ENCODE measurements around the gene PCNT. TPM values are rescaled to one million over a fixed set of nuclear protein-coding genes. Genes with fewer than 3 reads are reported as not detected.

The PCNT gene
- total RNA-seq, 1 donor from 2014 or later = 41.9 TPM

- ATAC-seq (no peak), DNase-seq (ENCODE audit: low spot score) (no peak)
- intact Hi-C loops (cut with DNase I) = no loop called here
Observed at GRCh38 chr21:46478910-46479309, 155.0 kb downstream of the PCNT start.

GRCh38 chr21:46480466-46480865 is 156.5 kb downstream of the PCNT start:
- DNase-seq (ENCODE audit: low spot score) (no peak), ATAC-seq (no peak)
- intact Hi-C loops (cut with DNase I) = no loop called here

GRCh38 chr21:46482225-46482845 is 158.4 kb downstream of the PCNT start:
- DNase-seq (ENCODE audit: low spot score) (no peak), ATAC-seq (no peak)

DNA sequence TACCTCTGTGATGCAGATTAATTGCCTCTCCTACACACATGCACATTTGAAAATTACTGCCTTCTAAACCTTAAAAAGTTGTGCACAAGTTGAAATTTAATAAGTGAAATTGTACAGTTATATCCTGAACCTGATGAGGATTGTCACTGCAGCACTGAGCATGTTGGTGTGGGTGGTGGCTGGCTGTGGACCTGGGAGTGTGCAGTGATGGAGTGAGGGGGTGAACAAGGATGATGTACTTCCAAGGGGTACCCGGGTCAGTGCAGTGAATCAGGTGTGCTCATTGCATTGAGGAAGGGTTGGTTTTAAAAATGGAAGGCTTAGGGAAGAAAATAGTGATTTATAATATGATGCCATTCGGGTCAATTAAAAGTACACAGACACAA is 158.9 kb downstream of the PCNT start:
- intact Hi-C loops (cut with DNase I) = no loop called here
- ATAC-seq = no peak

More at GRCh38 chr21:46482225-46482845, 158.4 kb downstream of the PCNT start:
- intact Hi-C loops (cut with DNase I) = no loop called here

DNA sequence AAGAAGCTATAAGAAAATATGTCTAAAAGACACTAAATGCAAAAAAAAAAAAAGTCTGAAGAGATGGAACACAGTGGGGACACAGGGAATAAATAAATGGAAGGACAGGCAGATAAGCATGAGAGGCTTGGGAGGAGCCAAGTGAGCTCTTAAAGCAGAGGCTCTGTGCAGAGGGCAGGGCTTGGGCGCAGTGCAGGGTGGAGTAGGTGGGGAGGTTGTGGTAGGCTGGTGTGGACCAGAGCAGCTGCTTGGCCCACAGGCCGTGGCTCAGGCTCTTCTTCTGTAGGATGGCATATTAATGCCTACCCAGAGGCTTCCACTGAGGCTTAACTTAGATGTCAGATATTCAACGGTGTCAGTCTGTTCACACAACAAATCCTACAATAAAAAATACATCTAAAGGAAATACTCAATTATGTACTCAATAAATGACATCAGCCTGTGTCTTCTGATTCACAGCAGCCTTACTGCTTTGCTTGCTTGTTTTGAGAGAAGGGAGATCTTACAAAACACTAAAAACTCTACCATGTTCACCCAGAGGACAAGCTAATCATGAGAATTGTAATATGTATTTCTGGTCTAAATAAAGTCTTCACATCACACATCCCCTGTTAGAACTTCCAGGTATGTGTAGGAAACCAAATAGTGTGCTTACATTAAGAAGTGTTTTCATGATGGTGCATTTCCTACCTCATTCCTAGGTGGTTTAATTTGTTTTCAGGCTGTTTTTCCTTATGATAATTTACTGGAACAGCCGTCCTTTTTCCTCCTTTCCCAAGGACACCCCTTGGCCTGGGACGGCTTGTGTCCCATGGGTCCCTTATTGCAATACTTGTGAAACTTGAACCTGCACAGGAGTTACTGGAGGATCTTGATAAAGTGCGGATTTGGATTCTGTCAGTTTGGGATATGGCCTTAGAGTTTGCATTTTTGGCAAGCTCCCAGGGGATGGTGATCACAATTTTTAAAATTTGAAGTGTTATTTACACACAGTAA is 159.6 kb downstream of the PCNT start:
- intact Hi-C loops (cut with DNase I) = no loop called here
- ATAC-seq = no peak

More for the DNA sequence above, 158.9 kb downstream of the PCNT start:
- no peak for DNase-seq (ENCODE audit: low spot score)

DNA sequence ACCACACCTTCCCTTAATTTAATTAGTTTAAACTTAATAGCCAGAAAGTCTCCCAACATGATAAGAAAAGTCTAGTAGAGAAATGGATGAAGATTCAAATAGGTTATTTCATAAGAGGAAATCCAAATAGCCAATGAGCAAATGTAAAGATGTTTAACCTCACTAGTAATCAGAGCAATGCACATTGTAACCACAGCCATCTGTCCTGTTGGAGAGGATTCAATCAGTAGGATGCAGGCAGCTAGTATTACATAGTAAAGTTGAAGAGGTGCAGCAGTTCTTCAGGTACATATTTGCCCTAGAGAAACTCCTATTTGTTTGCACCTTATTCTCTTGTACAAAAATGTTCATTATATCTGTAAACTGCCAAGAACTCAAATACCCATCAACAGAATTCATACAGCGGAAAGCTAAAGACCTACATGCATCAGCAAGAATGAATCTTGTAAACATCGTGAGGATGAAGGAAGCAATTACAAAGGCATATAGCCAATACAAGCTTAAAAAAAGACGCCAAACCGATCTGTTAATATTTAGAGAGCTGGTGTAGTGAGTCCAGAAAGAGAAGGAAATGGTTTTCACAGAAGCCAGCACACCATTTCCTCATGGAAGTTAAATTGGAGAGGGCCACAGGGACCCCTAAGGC is 162.6 kb downstream of the PCNT start:
- DNase-seq (ENCODE audit: low spot score) (no peak), ATAC-seq (no peak)
- intact Hi-C loops (cut with DNase I) = no loop called here

More for the DNA sequence above, 159.6 kb downstream of the PCNT start:
- no peak for DNase-seq (ENCODE audit: low spot score)

GRCh38 chr21:46489162-46489663 is 165.3 kb downstream of the PCNT start:
- DNase-seq (ENCODE audit: low spot score) = no peak
- no peak for ATAC-seq
- intact Hi-C loops (cut with DNase I) = no loop called here

GRCh38 chr21:46489800-46490199 is 165.8 kb downstream of the PCNT start:
- intact Hi-C loops (cut with DNase I) = loop anchor here (5.0 kb wide), 1 partner anchor 1567 kb away; the partner anchor contains the start of gene ITGB2
- ATAC-seq = no peak
- DNase-seq (ENCODE audit: low spot score) = no peak

DNA sequence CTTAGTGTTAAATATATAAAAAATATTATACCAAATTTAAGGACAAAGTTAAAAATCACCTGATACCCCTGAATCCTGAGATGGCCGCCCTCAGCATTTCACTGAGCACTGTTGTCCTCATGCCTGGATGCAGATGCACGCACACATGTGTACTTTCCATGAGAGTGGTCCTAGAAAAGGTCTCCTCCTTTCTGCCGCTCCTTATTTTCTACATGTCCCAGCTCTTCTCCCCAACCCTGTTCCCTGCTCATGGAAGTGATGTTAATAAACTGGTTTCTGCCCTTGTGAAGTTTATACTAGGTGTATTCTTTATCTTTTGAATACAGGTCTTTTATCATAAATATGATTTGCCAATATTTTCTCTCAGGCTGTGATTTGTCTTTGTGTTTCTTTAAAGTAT is 167.6 kb downstream of the PCNT start:
- no peak for ATAC-seq
- no peak for DNase-seq (ENCODE audit: low spot score)
- intact Hi-C loops (cut with DNase I) = loop anchor here (5.0 kb wide), 1 partner anchor 1569 kb away; the partner anchor contains the start of gene ITGB2

DNA sequence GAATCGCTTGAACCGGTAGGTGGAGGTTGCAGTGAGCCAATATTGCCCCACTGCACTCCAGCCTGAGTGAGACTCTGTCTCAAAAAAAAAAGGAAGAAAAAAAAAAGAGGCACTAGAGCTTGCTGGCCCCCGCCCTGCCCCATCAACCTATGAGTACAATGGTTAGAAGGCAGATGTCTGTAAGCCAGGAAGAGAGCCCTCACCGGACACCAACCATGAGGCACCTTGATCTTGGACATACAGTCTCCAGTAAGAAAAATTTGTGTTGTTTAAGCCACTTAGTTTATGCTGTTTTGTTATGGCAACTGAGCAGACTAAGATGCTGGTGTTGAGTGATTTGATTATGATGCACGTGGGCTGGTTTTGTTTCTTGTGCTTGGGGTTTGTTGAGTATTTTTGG is 168.9 kb downstream of the PCNT start:
- no peak for DNase-seq (ENCODE audit: low spot score)
- intact Hi-C loops (cut with DNase I) = loop anchor here (5.0 kb wide), 1 partner anchor 1571 kb away; the partner anchor contains the start of gene ITGB2
- ATAC-seq = no peak

GRCh38 chr21:46493828-46494227 is 169.9 kb downstream of the PCNT start:
- ATAC-seq (no peak), DNase-seq (ENCODE audit: low spot score) (no peak)
- intact Hi-C loops (cut with DNase I) = loop anchor here (5.0 kb wide), 1 partner anchor 1572 kb away; the partner anchor contains the start of gene ITGB2

Other genes with a start within 250 kb of the PCNT start
- gene COL6A2, start 226.0 kb upstream of the PCNT start, total RNA-seq = 397 TPM
- gene FTCD, start 168.6 kb upstream of the PCNT start, total RNA-seq = 2.9 TPM
- 9.9 TPM for gene SPATC1L, start 139.7 kb upstream of the PCNT start, total RNA-seq
- gene LSS, start 95.4 kb upstream of the PCNT start, total RNA-seq = 111 TPM
- gene MCM3AP, start 38.5 kb upstream of the PCNT start, total RNA-seq = 103 TPM
- gene YBEY, start 37.8 kb upstream of the PCNT start, total RNA-seq = 12.7 TPM
- gene C21orf58, start 286 bp upstream of the PCNT start, total RNA-seq = 4.4 TPM
- gene DIP2A, start 134.7 kb downstream of the PCNT start, total RNA-seq = 73.7 TPM